ENCODE measurements around the gene COL5A1.

GRCh38 chr9:134795446-134795845, 153.8 kb downstream of the COL5A1 start:
- TF ChIP-seq CTCF (conservative IDR thresholded peaks at IDR 0.05; ENCODE audit: low read depth, low read length) (no peak), EZH2 (IDR thresholded peaks at IDR 0.05; ENCODE audit: low read length, unreplicated experiment) (no peak)
